ENCODE results near the gene OR11H7. TPM values are rescaled to one million over a fixed set of nuclear protein-coding genes. Genes with fewer than 3 reads are reported as not detected.
A peak's percentile ranks its signal among the peaks of the same experiment; 100 is the strongest.
"Not testable (repeated sequence)": the region's sequence is repeated elsewhere in the genome, so short reads cannot be mapped to it uniquely, and the experiment has no call there.

The OR11H7 gene
- total RNA-seq, 1 donor, result not detected

- TF ChIP-seq CTCF (IDR thresholded peaks at IDR 0.05; ENCODE audit: insufficient read depth, low read length), result no peak
- DNase-seq (ENCODE audit: low read depth), result peak; percentile 38
- no peak overlapping the region for H3K4me3 ChIP-seq (ENCODE audit: low read depth, low read length)
Measured at GRCh38 chr14:20215196-20215595, 13.6 kb upstream of the OR11H7 start.

GRCh38 chr14:20219033-20219432, 9.7 kb upstream of the OR11H7 start:
- no peak overlapping the region for H3K4me3 ChIP-seq (ENCODE audit: low read depth, low read length)
- DNase-seq (ENCODE audit: low read depth), result peak; percentile 37
- no peak for TF ChIP-seq CTCF (IDR thresholded peaks at IDR 0.05; ENCODE audit: insufficient read depth, low read length)

- no peak within 1 kb of the TSS for H3K4me3 ChIP-seq (ENCODE audit: low read depth, low read length)
- no peak for DNase-seq (ENCODE audit: low read depth)
- TF ChIP-seq CTCF (IDR thresholded peaks at IDR 0.05; ENCODE audit: insufficient read depth, low read length), result no peak
Measured at GRCh38 chr14:20223410-20223809, 5.4 kb upstream of the OR11H7 start, which contains the start of gene OR11H6. TSS of gene OR11H6 (plus strand) at chr14:20223710. CDS start at chr14:20223710, 0 bp downstream.

- DNase-seq (ENCODE audit: low read depth), result not testable (repeated sequence)
Measured at GRCh38 chr14:20235415-20235814, 6.6 kb downstream of the OR11H7 start.

GRCh38 chr14:20247646-20248246, 19.0 kb downstream of the OR11H7 start:
- DNase-seq (ENCODE audit: low read depth), result no peak
- no peak overlapping the region for H3K4me3 ChIP-seq (ENCODE audit: low read depth, low read length)
- TF ChIP-seq CTCF (IDR thresholded peaks at IDR 0.05; ENCODE audit: insufficient read depth, low read length), result no peak

More at GRCh38 chr14:20235415-20235814, 6.6 kb downstream of the OR11H7 start:
- H3K4me3 ChIP-seq (ENCODE audit: low read depth, low read length), result not testable (repeated sequence)

GRCh38 chr14:20262642-20263128, 33.9 kb downstream of the OR11H7 start:
- no peak overlapping the region for H3K4me3 ChIP-seq (ENCODE audit: low read depth, low read length)
- TF ChIP-seq CTCF (IDR thresholded peaks at IDR 0.05; ENCODE audit: insufficient read depth, low read length), result no peak
- peak; percentile 59 for DNase-seq (ENCODE audit: low read depth)

- H3K4me3 ChIP-seq (ENCODE audit: low read depth, low read length); DNase-seq (ENCODE audit: low read depth): not testable (repeated sequence)
Measured at GRCh38 chr14:20264361-20264760, 35.6 kb downstream of the OR11H7 start.

- TF ChIP-seq CTCF (IDR thresholded peaks at IDR 0.05; ENCODE audit: insufficient read depth, low read length), result no peak
- DNase-seq (ENCODE audit: low read depth), result no peak
- no peak overlapping the region for H3K4me3 ChIP-seq (ENCODE audit: low read depth, low read length)
Measured at GRCh38 chr14:20274062-20274461, 45.3 kb downstream of the OR11H7 start.
